CD14-positive monocyte (primary cell): Measurements from ENCODE around the gene KITLG. TPM values are rescaled to one million over a fixed set of nuclear protein-coding genes. Genes with fewer than 3 reads are reported as not detected.

Experiments used
- DNase-seq, 3 donors: peaks; one replicate each; pipeline ENCODE4 v3.0.0-alpha.2; 2011 to 2022
- H2AFZ ChIP-seq: 2 replicates; pipeline ENCODE4 v1.6.0; 2012; ENCODE audit warnings: mild to moderate bottlenecking, low read depth, low read length, inconsistent platforms; ENCODE audit not compliant: insufficient read depth, poor library complexity, severe bottlenecking
- H3K27ac ChIP-seq, 2 donors: 1 replicate in 1 of 2; 2 replicates in 1 of 2; pipeline ENCODE4 v1.5.1; 2012 to 2013; ENCODE audit warnings: low read length in 2 of 2, control low read depth in 1 of 2, inconsistent platforms in 1 of 2, low read depth in 1 of 2, mild to moderate bottlenecking in 1 of 2
- H3K27me3 ChIP-seq, 2 donors: one replicate each; pipeline versions ENCODE4 v1.6.0 to v1.6.1; 2011 to 2013; ENCODE audit warnings: low read length in 2 of 2; ENCODE audit not compliant: control insufficient read depth in 2 of 2, insufficient read depth in 2 of 2
- H3K36me3 ChIP-seq, 2 donors: replicated peaks in 1 of 2; 1 replicate in 1 of 2; 2 replicates in 1 of 2; pipeline versions ENCODE4 v1.5.1 to v1.6.1; 2012 to 2013; ENCODE audit warnings: low read length in 2 of 2, control low read depth in 1 of 2, inconsistent platforms in 1 of 2, mild to moderate bottlenecking in 1 of 2; ENCODE audit not compliant: insufficient read depth in 2 of 2, control insufficient read depth in 1 of 2
- H3K4me1 ChIP-seq, 2 donors: 1 replicate in 1 of 2; 2 replicates in 1 of 2; pipeline versions ENCODE4 v1.5.1 to v1.6.1; 2012 to 2013; ENCODE audit warnings: low read length in 2 of 2, control low read depth in 1 of 2, inconsistent platforms in 1 of 2, mild to moderate bottlenecking in 1 of 2, moderate library complexity in 1 of 2; ENCODE audit not compliant: insufficient read depth in 2 of 2, control insufficient read depth in 1 of 2
- H3K4me2 ChIP-seq: replicated peaks from 2 replicates; pipeline ENCODE3; 2012; ENCODE audit warnings: low read length, moderate library complexity, mild to moderate bottlenecking; ENCODE audit not compliant: poor library complexity, severe bottlenecking; ENCODE audit errors: extremely low read depth
- H3K4me3 ChIP-seq, 3 experiments: fragments of 200-600 bp in 1 of 3; sonication (generic) in 1 of 3; replicated peaks in 1 of 3; 1 replicate in 2 of 3; 2 replicates in 1 of 3; pipeline ENCODE4 v1.5.1; 2011 to 2013; ENCODE audit warnings: low read length in 3 of 3, mild to moderate bottlenecking in 3 of 3, control low read depth in 2 of 3, low read depth in 2 of 3, inconsistent platforms in 1 of 3, moderate library complexity in 1 of 3
- H3K79me2 ChIP-seq: 2 replicates; pipeline ENCODE4 v1.6.0; 2012; ENCODE audit warnings: mild to moderate bottlenecking, control low read depth, inconsistent platforms, low read length, moderate library complexity; ENCODE audit not compliant: insufficient read depth
- H3K9ac ChIP-seq: 2 replicates; pipeline ENCODE4 v1.6.0; 2017; ENCODE audit warnings: low read length, mild to moderate bottlenecking; ENCODE audit not compliant: insufficient read depth, poor library complexity, severe bottlenecking
- H3K9me3 ChIP-seq, 2 donors: replicated peaks in 1 of 2; 1 replicate in 1 of 2; 2 replicates in 1 of 2; pipeline versions ENCODE4 v1.5.1 to v1.6.1; 2012 to 2013; ENCODE audit warnings: low read length in 2 of 2, control low read depth in 1 of 2; ENCODE audit not compliant: control insufficient read depth in 1 of 2, insufficient read depth in 1 of 2
- H4K20me1 ChIP-seq: 2 replicates; pipeline ENCODE4 v1.6.0; 2012; ENCODE audit warnings: mild to moderate bottlenecking, low read length, control low read depth, moderate library complexity; ENCODE audit not compliant: insufficient read depth
- H3K27ac Mint-ChIP-seq, 7 donors: one replicate each; pipeline ENCODE4 v1.8.0; 2020; ENCODE audit warnings: mild to moderate bottlenecking in 7 of 7, mixed read lengths in 7 of 7, moderate library complexity in 6 of 7, inconsistent platforms in 2 of 7
- H3K27me3 Mint-ChIP-seq, 3 donors: one replicate each; pipeline ENCODE4 v1.8.0; 2021 to 2022; ENCODE audit warnings: low read depth in 3 of 3, mild to moderate bottlenecking in 3 of 3, mixed read lengths in 3 of 3, moderate library complexity in 3 of 3, inconsistent platforms in 1 of 3
- H3K36me3 Mint-ChIP-seq, 2 donors: one replicate each; pipeline ENCODE4 v1.8.0; 2020; ENCODE audit warnings: mixed read lengths in 2 of 2, inconsistent platforms in 1 of 2, mild to moderate bottlenecking in 1 of 2
- H3K4me1 Mint-ChIP-seq: one replicate; pipeline ENCODE4 v1.8.0; 2020; ENCODE audit warnings: mild to moderate bottlenecking, mixed read lengths
- H3K4me3 Mint-ChIP-seq, 2 donors: one replicate each; pipeline ENCODE4 v1.8.0; 2020; ENCODE audit warnings: mild to moderate bottlenecking in 2 of 2, mixed read lengths in 2 of 2, moderate library complexity in 1 of 2
- H3K9me3 Mint-ChIP-seq, 7 donors: one replicate each; pipeline ENCODE4 v1.8.0; 2020 to 2022; ENCODE audit warnings: mixed read lengths in 7 of 7, mild to moderate bottlenecking in 6 of 7, moderate library complexity in 6 of 7, inconsistent platforms in 2 of 7
- WGBS: methylation state at CpG from one replicate; pipeline ENCODE4 v1.1.5; 2013; ENCODE audit warnings: missing lambda C conversion rate; ENCODE audit not compliant: insufficient coverage; 5-methylcytosine and 5-hydroxymethylcytosine counted together
- intact Hi-C, 2 donors: fragments of 100-400 bp; cut with micrococcal nuclease; formaldehyde crosslinking; loops; one replicate each; pipeline versions ENCODE4 v1.15.0 to v1.15.1; 2023
- polyA plus RNA-seq, 3 donors: library from polyadenylated mRNA; depleted of rRNA in 1 of 3; unstranded in 2 of 3; stranded (reverse) in 1 of 3; fragments of 300-500 nt in 2 of 3; fragments of >200 nt in 1 of 3; fragmentation: Illumina TruSeq in 2 of 3; gene quantifications; 1 replicate in 2 of 3; 2 replicates in 1 of 3; pipeline ENCODE4 v1.2.3, GENCODE V29; 2012 to 2021
- TF ChIP-seq, protein P1 (sequence below): fragments of 200-600 bp; IDR thresholded peaks from one replicate; pipeline ENCODE4 v1.8.0; 2022; ENCODE audit warnings: antibody characterized with exemption, mild to moderate bottlenecking

KITLG gene
- polyA plus RNA-seq, 3 donors, result 0.03 to 0.07 TPM; not detected in 1

GRCh38 chr12:88594780-88595179 is 14.5 kb upstream of the KITLG start:
- Histone ChIP-seq H3K4me3 (no peak overlapping the region), H3K79me2 (no peaks in the 10 kb centered on the region), H2AFZ (no peak overlapping the region), H3K9me3 (no peaks in the 10 kb centered on the region), H3K9ac (no peak overlapping the region), H3K27me3 (no peaks in the 10 kb centered on the region), H3K4me2 (no peak overlapping the region), H3K27ac (no peak overlapping the region), H4K20me1 (no peaks in the 10 kb centered on the region), H3K36me3 (no peaks in the 10 kb centered on the region), H3K4me1 (no peaks in the 10 kb centered on the region)
- H3K27me3 Mint-ChIP-seq, result peaks cover 0 to 2% (median 0%) of the 10 kb centered on the region in 3 donors
- TF ChIP-seq, protein P1, sequence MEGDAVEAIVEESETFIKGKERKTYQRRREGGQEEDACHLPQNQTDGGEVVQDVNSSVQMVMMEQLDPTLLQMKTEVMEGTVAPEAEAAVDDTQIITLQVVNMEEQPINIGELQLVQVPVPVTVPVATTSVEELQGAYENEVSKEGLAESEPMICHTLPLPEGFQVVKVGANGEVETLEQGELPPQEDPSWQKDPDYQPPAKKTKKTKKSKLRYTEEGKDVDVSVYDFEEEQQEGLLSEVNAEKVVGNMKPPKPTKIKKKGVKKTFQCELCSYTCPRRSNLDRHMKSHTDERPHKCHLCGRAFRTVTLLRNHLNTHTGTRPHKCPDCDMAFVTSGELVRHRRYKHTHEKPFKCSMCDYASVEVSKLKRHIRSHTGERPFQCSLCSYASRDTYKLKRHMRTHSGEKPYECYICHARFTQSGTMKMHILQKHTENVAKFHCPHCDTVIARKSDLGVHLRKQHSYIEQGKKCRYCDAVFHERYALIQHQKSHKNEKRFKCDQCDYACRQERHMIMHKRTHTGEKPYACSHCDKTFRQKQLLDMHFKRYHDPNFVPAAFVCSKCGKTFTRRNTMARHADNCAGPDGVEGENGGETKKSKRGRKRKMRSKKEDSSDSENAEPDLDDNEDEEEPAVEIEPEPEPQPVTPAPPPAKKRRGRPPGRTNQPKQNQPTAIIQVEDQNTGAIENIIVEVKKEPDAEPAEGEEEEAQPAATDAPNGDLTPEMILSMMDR, result no peak
- H3K9me3 Mint-ChIP-seq, result no peaks in the 10 kb centered on the region
- DNase-seq, result no peak
- no peak overlapping the region for H3K27ac Mint-ChIP-seq
- no peaks in the 10 kb centered on the region for H3K4me1 Mint-ChIP-seq
- 94% methylated on average over 2 of the region's 4 CpGs for WGBS
- H3K4me3 Mint-ChIP-seq, result no peak overlapping the region
- H3K36me3 Mint-ChIP-seq, result no peaks in the 10 kb centered on the region
- intact Hi-C loops, result no loop called here

DNA sequence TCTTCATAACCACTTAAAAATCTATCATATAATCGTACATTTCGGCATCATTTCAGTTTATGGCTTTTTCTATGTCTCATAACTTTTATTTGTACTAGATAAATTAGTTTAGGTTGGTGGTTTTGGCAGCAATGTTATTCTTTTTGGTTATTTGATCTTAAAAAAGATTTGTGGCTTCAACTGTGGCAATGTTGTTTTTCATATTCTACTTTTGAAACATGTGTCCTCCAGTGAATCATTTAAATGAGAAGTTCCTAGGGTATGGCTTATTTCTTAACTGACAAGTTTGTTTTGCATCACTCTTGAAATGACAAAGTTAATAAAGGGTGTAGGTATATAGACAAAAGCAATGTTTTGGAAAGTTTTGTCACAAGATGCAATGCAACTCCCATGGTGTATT is 11.1 kb upstream of the KITLG start:
- H3K36me3 Mint-ChIP-seq, result no peaks in the 10 kb centered on the region
- H2AFZ ChIP-seq, result no peak overlapping the region
- H3K4me3 ChIP-seq, result no peak overlapping the region
- peaks cover 4 to 5% of the 10 kb centered on the region in 2 donors for H3K9me3 ChIP-seq
- intact Hi-C loops, result no loop called here
- no peaks in the 10 kb centered on the region for H3K4me1 Mint-ChIP-seq
- H4K20me1 ChIP-seq, result no peaks in the 10 kb centered on the region
- no peak overlapping the region for H3K4me2 ChIP-seq
- DNase-seq, result no peak
- no peaks in the 10 kb centered on the region for H3K36me3 ChIP-seq
- TF ChIP-seq, protein P1, result no peak
- no peak overlapping the region for H3K27ac ChIP-seq
- H3K4me3 Mint-ChIP-seq, result no peak overlapping the region
- H3K27ac Mint-ChIP-seq, result no peak overlapping the region
- no CpG with 5 or more reads among the region's 2 CpGs for WGBS
- no peaks in the 10 kb centered on the region for H3K4me1 ChIP-seq
- peaks cover 0 to 10% (median 7%) of the 10 kb centered on the region in 7 donors for H3K9me3 Mint-ChIP-seq
- no peaks in the 10 kb centered on the region for H3K27me3 ChIP-seq
- no peak overlapping the region for H3K9ac ChIP-seq
- H3K27me3 Mint-ChIP-seq, result peaks cover 1 to 2% (median 2%) of the 10 kb centered on the region in 3 donors
- H3K79me2 ChIP-seq, result no peaks in the 10 kb centered on the region
